ENCODE data around the gene FUT4.
"Not testable (repeated sequence)": the region's sequence is repeated elsewhere in the genome, so short reads cannot be mapped to it uniquely, and the experiment has no call there.

Gene FUT4

GRCh38 chr11:94543695-94544645 lies at the start of gene FUT4:
TSS of gene FUT4 (plus strand) at chr11:94543921. CDS start at chr11:94544134, 213 bp downstream.
- DNase-seq (ENCODE audit: low read depth in 2 of 2), result peak; percentile 71 to 74

- no peak for DNase-seq (ENCODE audit: low read depth in 2 of 2)
These were observed 49.5 kb upstream of the FUT4 start for GRCh38 chr11:94494126-94494680.

GRCh38 chr11:94500181-94500580 lies 43.5 kb upstream of the FUT4 start:
- no peak for DNase-seq (ENCODE audit: low read depth in 2 of 2)

GRCh38 chr11:94501522-94501921 lies 42.2 kb upstream of the FUT4 start:
- DNase-seq (ENCODE audit: low read depth in 2 of 2), result no peak

DNA sequence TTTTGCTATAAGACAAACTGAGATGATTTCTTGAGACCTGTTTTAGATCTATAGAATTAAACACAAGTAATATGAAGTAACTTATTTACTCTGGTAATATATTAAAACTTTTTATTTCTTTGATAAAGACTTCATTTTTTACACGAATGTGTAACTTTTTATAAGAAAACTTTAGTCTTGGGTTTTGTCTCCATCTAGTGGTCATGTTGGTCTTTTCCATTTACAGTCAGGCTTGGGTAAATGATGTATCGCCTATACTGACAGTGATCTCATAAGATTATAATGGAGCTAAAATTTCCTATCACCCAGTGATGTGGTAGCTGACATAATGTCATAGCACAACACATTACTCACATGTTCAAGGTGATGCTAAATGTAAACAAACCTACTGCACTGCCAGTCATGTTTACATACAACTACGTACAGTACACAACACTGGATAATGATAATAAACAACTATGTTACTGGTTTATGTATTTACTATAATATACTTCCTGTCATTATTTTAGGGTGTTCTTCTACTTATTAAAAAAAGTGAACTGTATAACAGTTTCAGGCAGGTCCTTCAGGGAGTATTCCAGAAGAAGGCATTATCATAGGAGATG lies 38.9 kb upstream of the FUT4 start:
- no peak for DNase-seq (ENCODE audit: low read depth in 2 of 2)

GRCh38 chr11:94506513-94506912 lies 37.2 kb upstream of the FUT4 start:
- DNase-seq (ENCODE audit: low read depth in 2 of 2), result not testable (repeated sequence)

- DNase-seq (ENCODE audit: low read depth in 2 of 2), result no peak
These were observed 36.2 kb upstream of the FUT4 start for GRCh38 chr11:94507485-94507884.

DNA sequence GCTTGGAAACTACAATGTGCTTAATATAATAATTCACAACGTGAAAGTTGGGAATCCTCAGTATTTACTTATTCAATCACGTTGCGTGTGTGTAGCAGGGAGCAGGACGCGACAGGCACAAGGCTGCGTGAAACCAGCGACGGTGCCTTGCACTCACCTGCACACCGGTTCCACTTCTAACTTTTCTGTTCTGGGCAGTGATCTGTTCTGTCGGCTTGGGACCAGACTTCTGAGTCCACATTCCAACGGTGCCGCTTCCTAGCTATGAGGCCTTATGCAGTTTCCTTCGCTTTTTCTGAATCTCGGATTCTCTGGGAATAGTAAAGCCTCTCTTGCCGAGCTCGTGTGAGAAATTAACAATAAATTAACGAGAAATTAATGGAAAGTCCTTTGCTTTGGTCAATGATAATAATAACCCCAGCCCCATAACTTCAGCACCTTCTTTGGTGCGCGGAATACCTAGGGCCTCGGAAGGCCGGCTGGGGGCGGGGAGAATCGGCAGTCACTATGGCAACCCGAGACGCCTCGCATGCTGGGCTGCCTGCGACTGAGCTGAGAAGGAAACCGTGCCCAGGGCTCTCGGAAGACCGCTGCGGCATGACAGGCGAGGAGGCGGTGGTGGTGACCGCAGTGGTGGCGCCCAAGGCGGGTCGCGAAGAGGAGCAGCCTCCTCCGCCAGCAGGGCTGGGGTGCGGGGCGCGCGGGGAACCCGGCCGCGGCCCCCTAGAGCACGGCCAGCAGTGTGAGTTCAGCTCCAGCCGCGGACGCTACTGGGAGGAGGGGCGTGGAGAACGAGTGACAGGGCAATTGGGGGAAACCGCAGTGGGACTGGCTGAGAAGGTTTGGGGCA lies 31.6 kb upstream of the FUT4 start, which contains the start of gene C11orf97:
Gene C11orf97, plus strand, starts transcription at position 530 of the 850 bp plus-strand sequence. Its CDS starts 68 bp downstream, at position 598.
- DNase-seq (ENCODE audit: low read depth in 2 of 2), result peak; percentile 33 to 49

DNA sequence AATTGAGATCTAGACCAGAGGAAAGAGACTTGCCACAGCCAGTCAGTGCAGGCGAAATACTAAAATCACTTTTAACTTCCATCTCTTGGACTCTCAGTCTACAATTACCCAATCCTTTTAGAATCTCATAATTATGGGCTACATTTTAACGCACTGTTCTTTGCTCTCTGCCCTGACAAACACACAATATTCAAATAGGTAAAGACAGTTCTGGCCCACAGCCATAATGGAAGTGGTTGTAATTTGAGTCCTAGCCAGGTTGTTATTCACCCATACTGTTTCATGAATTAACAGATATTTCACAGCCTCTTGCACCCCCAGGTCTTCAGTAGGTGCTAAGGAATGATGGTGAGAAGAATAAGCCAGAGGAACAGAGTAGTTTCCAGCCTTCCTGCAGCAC lies 30.6 kb upstream of the FUT4 start:
- no peak for DNase-seq (ENCODE audit: low read depth in 2 of 2)

DNA sequence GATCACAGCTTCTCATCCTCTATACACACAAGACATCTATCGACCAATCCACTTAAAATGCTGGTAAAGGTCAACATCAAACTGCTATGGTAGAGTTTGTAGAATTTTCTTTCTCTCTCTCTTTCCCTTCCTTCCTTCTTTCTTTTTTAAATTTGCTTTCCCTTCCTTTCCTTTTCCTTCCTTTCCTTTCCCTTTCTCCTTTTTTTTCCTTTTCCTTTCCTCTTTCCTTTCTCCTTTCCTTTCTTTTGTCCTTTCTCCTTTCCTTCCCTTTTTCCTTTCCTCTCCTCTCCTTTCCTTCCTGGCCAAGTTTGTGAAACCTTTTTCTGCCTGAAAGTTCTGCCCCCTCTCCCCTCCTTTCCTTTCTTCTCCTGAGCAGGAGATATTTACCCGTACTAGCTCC lies 28.3 kb upstream of the FUT4 start:
- DNase-seq (ENCODE audit: low read depth in 2 of 2), result no peak

GRCh38 chr11:94516725-94517124 lies 27.0 kb upstream of the FUT4 start:
- no peak for DNase-seq (ENCODE audit: low read depth in 2 of 2)

DNA sequence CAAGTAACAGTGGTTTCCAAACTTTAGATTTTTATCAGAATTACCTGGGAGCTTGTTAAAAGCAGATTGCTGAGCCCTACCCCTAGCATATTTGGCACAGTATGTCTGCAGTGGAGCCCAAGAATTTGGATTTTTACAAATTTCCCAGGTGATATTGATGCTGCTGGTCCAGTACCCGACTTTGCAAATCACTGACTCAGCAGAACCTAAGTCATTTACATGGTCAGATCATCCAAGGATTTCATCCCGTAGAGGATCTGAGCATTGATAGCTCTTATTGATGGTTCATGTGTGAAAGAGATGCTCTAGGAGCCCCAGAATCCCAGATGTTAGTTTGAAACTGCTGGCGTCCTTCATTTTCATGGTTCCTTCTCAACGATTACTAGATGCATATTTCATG lies 25.4 kb upstream of the FUT4 start:
- DNase-seq (ENCODE audit: low read depth in 2 of 2), result no peak

DNA sequence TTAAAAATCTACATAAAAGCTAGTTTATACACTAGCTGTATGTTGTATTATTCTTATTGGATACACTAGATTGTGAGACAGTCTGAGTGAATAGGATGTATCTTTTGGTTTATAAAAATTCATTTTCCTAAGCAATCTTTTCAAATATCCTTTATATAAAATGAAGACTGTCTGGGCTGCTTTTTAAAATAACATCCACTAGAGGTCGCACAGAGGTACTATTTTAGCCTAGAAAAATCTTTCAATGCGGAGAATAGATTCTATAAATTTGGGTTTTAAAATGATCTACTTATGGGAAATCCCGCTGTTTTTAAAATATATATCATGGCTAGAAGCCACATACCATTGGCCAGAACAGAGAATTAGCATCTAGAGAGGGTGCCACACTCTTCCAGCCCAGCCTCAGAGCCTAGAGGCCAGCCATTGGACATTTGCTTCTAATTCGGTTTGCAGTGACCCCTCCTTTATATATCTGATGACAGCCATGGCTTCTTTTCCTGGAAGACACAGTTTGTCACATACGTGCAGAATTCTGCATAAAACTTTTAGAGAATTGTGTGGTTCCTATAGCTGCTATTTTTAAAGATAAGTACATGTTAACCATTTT lies 24.1 kb upstream of the FUT4 start:
- DNase-seq (ENCODE audit: low read depth in 2 of 2), result no peak

DNA sequence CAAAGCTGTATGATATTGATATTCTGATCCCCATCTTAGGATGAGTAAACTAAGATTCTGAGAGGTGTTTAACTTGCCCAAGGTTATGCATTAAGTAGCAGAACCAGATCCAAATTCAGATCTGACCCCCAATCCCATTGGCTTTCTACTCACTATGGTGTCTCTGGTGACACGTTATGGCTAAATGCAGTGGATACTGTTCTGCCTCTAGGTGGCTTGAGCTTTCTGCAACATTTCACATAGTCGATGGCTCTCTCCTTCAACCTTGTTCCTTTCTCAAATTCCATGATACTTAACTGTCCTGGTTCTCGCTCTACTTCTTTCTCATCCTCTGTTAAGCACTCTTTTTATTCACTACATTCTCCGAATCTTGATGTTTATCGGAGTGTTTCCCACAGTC lies 22.0 kb upstream of the FUT4 start:
- no peak for DNase-seq (ENCODE audit: low read depth in 2 of 2)

- no peak for DNase-seq (ENCODE audit: low read depth in 2 of 2)
These were observed 19.4 kb upstream of the FUT4 start for GRCh38 chr11:94524341-94524740.

DNA sequence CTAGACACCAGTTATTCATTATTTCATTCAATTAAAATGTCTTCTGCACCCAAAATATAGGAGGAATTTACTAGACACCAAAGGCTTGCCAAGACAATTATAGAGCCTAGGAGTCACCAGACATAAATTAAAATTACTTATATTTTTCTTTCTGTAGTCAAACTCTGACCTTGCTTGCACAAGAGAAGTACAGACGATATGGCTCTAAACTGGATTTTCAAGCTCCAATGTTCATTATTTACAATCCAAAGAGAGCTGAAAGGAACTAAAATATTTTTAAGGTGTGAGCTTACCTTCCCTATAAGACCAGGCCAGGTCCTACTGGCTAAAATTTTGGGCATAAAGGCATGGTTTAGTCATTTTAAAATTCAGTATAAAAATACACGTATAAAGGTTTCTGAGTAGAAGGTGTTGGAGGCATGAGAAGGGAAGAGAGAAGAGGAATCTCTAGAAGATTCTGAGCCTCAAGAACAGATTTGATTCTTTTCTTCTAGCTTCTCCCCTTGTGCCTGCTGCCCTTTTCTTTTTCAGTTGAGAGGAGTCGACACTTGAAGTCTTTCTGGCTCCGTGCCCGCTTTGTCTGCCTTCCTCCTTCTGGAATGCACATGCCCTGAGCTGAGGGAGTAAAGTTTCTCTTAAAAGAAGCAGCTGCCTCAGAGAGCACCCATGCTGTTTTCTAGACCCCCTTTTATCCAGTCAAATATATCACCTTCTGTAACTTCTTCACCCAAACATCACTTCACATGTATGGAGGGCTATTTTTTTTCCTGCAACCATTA lies 18.0 kb upstream of the FUT4 start:
- no peak for DNase-seq (ENCODE audit: low read depth in 2 of 2)

GRCh38 chr11:94526645-94527438 lies 16.9 kb upstream of the FUT4 start:
- no peak for DNase-seq (ENCODE audit: low read depth in 2 of 2)

GRCh38 chr11:94528551-94528950 lies 15.2 kb upstream of the FUT4 start:
- no peak for DNase-seq (ENCODE audit: low read depth in 2 of 2)

DNA sequence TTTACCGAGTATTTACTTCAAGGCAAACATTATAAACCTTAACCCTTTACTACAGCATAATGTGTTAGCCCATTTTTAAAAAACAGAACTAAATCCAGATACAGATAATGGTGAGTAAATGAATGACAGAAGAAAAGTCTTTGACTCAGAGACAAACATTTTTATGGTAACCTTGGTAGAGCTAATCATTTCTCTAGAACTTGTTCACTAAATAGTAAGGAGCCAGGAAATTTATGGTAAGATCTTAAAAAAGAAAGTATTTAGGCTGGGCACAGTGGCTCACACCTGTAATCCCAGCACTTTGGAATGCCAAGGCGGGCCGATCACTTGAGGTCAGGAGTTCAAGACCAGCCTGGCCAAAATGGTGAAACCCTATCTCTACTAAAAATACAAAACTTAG lies 11.5 kb upstream of the FUT4 start:
- no peak for DNase-seq (ENCODE audit: low read depth in 2 of 2)

GRCh38 chr11:94533206-94533605 lies 10.5 kb upstream of the FUT4 start:
- DNase-seq (ENCODE audit: low read depth in 2 of 2), result no peak

All from stimulated activated CD8-positive, alpha-beta memory T cell treated with anti-CD3 and anti-CD28 coated beads, Interleukin-15, amount 100 ng/mL, for 48 hours (primary cell).